ENCODE measurements around the gene SLC25A24.
"Not testable (repeated sequence)": the region's sequence is repeated elsewhere in the genome, so short reads cannot be mapped to it uniquely, and the experiment has no call there.

Gene SLC25A24

DNA sequence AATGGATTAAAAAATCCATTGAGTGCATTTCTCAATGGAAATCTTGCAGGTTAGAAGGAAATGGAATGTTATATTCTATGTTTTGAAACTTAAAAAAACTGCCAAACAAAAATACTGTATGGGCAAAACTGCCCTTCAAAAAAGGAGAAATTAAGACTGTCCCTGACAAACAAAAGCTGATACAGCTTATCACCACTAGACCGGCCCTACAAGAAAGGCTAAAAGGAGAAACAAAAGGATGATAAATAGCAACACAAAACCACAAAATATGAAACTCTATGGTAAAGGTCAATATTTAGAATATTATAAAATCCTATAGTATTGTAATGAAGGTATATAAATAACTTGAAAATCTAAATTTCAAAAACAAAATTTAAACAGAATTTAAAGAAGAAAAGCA, 60.0 kb downstream of the SLC25A24 start:
- H3K4me1 ChIP-seq (ENCODE audit: control insufficient read depth, insufficient read depth, low read depth, low read length) = no peaks in the 10 kb centered on the region
- H3K27ac ChIP-seq (ENCODE audit: low read length, poor library complexity, severe bottlenecking) = no peak overlapping the region
- H3K14ac ChIP-seq (ENCODE audit: low read length in 2 of 2) = no peak overlapping the region
- no CpG with 5 or more reads among the region's 1 CpG for WGBS
- no peak overlapping the region for H2AFZ ChIP-seq (ENCODE audit: low read depth, low read length)
- H3K4ac ChIP-seq (ENCODE audit: low read depth in 1 of 2, low read length in 2 of 2) = no peak overlapping the region
- H2BK15ac ChIP-seq (ENCODE audit: low read depth, poor library complexity, severe bottlenecking) = no peak overlapping the region
- no peak overlapping the region for H3K18ac ChIP-seq (ENCODE audit: low read depth in 1 of 2, low read length in 2 of 2)
- H3K4me3 ChIP-seq (ENCODE audit: insufficient read depth in 1 of 2, low read depth in 1 of 2, low read length in 2 of 2) = no peak overlapping the region
- no peak for DNase-seq
- H3K9me3 ChIP-seq (ENCODE audit: control insufficient read depth, low read length) = no peaks in the 10 kb centered on the region
- no peak overlapping the region for H2BK120ac ChIP-seq (ENCODE audit: low read depth, low read length)
- H3K9ac ChIP-seq (ENCODE audit: low read length) = no peak overlapping the region
- H3K27me3 ChIP-seq (ENCODE audit: control insufficient read depth in 1 of 2, insufficient read depth in 1 of 2, low read length in 2 of 2) = no peaks in the 10 kb centered on the region
- no peak overlapping the region for H4K91ac ChIP-seq (ENCODE audit: low read length)
- H2BK5ac ChIP-seq (ENCODE audit: low read depth, low read length, poor library complexity, severe bottlenecking) = no peak overlapping the region
- H3K79me1 ChIP-seq (replicated peaks; ENCODE audit: low read length, poor library complexity, severe bottlenecking) = peaks cover 10% of the 10 kb centered on the region
- peaks cover 16 to 70% of the 10 kb centered on the region in 2 experiments for H3K36me3 ChIP-seq (ENCODE audit: control insufficient read depth in 1 of 2, insufficient read depth in 2 of 2, low read depth in 1 of 2, low read length in 2 of 2)
- H3K4me2 ChIP-seq (ENCODE audit: low read length, poor library complexity, severe bottlenecking) = no peak overlapping the region
- no peak overlapping the region for H3K23ac ChIP-seq (ENCODE audit: low read length in 2 of 2)
- H4K8ac ChIP-seq (ENCODE audit: low read length) = no peak overlapping the region
- H2BK12ac ChIP-seq (ENCODE audit: low read length in 2 of 2) = no peak overlapping the region
- no peak overlapping the region for H2AK5ac ChIP-seq (ENCODE audit: low read length, severe bottlenecking)

DNA sequence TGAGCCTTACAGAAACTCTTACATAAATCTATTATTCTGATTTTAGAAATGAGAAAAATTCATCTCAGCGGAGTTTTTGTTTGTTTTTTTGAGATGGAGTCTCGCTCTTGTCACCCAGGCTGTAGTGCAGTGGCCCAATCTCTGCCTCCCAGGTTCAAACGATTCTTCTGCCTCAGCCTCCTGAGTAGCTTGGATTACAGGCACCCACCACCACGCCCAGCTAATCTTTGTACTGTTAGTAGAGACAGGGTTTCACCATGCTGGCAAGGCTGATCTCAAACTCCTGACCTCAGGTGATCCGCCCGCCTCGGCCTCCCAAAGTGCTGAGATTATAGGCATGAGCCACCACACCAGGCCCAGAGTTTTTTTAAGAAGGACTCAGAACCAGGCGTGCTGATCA, 60.6 kb downstream of the SLC25A24 start:
- not testable (repeated sequence) for H3K9ac ChIP-seq (ENCODE audit: low read length); H3K4me2 ChIP-seq (ENCODE audit: low read length, poor library complexity, severe bottlenecking); H3K4me1 ChIP-seq (ENCODE audit: control insufficient read depth, insufficient read depth, low read depth, low read length); H3K9me3 ChIP-seq (ENCODE audit: control insufficient read depth, low read length); H4K8ac ChIP-seq (ENCODE audit: low read length); H3K18ac ChIP-seq (ENCODE audit: low read depth in 1 of 2, low read length in 2 of 2); H3K4ac ChIP-seq (ENCODE audit: low read depth in 1 of 2, low read length in 2 of 2); H3K27ac ChIP-seq (ENCODE audit: low read length, poor library complexity, severe bottlenecking); H3K14ac ChIP-seq (ENCODE audit: low read length in 2 of 2); DNase-seq; H2BK12ac ChIP-seq (ENCODE audit: low read length in 2 of 2); H2BK15ac ChIP-seq (ENCODE audit: low read depth, poor library complexity, severe bottlenecking); H2AFZ ChIP-seq (ENCODE audit: low read depth, low read length); H2AK5ac ChIP-seq (ENCODE audit: low read length, severe bottlenecking); H2BK120ac ChIP-seq (ENCODE audit: low read depth, low read length); H3K27me3 ChIP-seq (ENCODE audit: control insufficient read depth in 1 of 2, insufficient read depth in 1 of 2, low read length in 2 of 2); H3K4me3 ChIP-seq (ENCODE audit: insufficient read depth in 1 of 2, low read depth in 1 of 2, low read length in 2 of 2); H3K79me1 ChIP-seq (replicated peaks; ENCODE audit: low read length, poor library complexity, severe bottlenecking); H3K23ac ChIP-seq (ENCODE audit: low read length in 2 of 2); H4K91ac ChIP-seq (ENCODE audit: low read length); H2BK5ac ChIP-seq (ENCODE audit: low read depth, low read length, poor library complexity, severe bottlenecking)
- 98% methylated on average over 7 of the region's 8 CpGs for WGBS
- H3K36me3 ChIP-seq (ENCODE audit: control insufficient read depth in 1 of 2, insufficient read depth in 2 of 2, low read depth in 1 of 2, low read length in 2 of 2) = peaks cover 16 to 76% of the 10 kb centered on the region in 2 experiments

GRCh38 chr1:108133148-108133547, 67.0 kb downstream of the SLC25A24 start:
- not testable (repeated sequence) for H4K91ac ChIP-seq (ENCODE audit: low read length); H2AK5ac ChIP-seq (ENCODE audit: low read length, severe bottlenecking); H2BK15ac ChIP-seq (ENCODE audit: low read depth, poor library complexity, severe bottlenecking); H3K18ac ChIP-seq (ENCODE audit: low read depth in 1 of 2, low read length in 2 of 2); H2BK120ac ChIP-seq (ENCODE audit: low read depth, low read length); H3K4me1 ChIP-seq (ENCODE audit: control insufficient read depth, insufficient read depth, low read depth, low read length); H3K4me2 ChIP-seq (ENCODE audit: low read length, poor library complexity, severe bottlenecking); H3K9me3 ChIP-seq (ENCODE audit: control insufficient read depth, low read length); H2BK12ac ChIP-seq (ENCODE audit: low read length in 2 of 2); H3K27me3 ChIP-seq (ENCODE audit: control insufficient read depth in 1 of 2, insufficient read depth in 1 of 2, low read length in 2 of 2); H3K4me3 ChIP-seq (ENCODE audit: insufficient read depth in 1 of 2, low read depth in 1 of 2, low read length in 2 of 2); DNase-seq; H3K27ac ChIP-seq (ENCODE audit: low read length, poor library complexity, severe bottlenecking); H3K23ac ChIP-seq (ENCODE audit: low read length in 2 of 2); H2BK5ac ChIP-seq (ENCODE audit: low read depth, low read length, poor library complexity, severe bottlenecking); H3K4ac ChIP-seq (ENCODE audit: low read depth in 1 of 2, low read length in 2 of 2); H4K8ac ChIP-seq (ENCODE audit: low read length); H2AFZ ChIP-seq (ENCODE audit: low read depth, low read length); H3K14ac ChIP-seq (ENCODE audit: low read length in 2 of 2); H3K9ac ChIP-seq (ENCODE audit: low read length)
- Histone ChIP-seq H3K79me1 (replicated peaks; ENCODE audit: low read length, poor library complexity, severe bottlenecking) (peaks cover 11% of the 10 kb centered on the region), H3K36me3 (ENCODE audit: control insufficient read depth in 1 of 2, insufficient read depth in 2 of 2, low read depth in 1 of 2, low read length in 2 of 2) (peaks cover 20 to 65% of the 10 kb centered on the region in 2 experiments)
- 100% methylated on average over 2 of the region's 2 CpGs for WGBS

DNA sequence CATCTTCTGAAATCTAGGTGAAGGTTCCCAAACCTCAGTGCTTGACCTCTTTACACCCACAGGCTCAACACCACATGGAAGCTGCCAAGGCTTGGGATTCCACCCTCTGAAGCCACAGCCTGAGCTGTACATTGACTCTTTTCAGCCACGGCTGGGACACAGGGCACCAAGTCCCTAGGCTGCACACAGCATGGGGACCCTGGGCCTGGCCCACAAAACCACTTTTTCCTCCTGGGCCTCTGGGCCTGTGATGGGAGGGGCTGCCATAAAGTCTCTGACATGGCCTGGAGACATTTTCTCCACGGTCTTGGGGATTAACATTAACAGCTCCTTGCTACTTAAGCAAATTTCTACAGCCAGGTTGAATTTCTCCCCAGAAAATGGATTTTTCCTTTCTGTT, 67.8 kb downstream of the SLC25A24 start:
- 100% methylated on average over 2 of the region's 2 CpGs for WGBS
- H3K18ac ChIP-seq (ENCODE audit: low read depth in 1 of 2, low read length in 2 of 2); H2BK5ac ChIP-seq (ENCODE audit: low read depth, low read length, poor library complexity, severe bottlenecking); H3K4ac ChIP-seq (ENCODE audit: low read depth in 1 of 2, low read length in 2 of 2); DNase-seq; H3K27me3 ChIP-seq (ENCODE audit: control insufficient read depth in 1 of 2, insufficient read depth in 1 of 2, low read length in 2 of 2); H2AK5ac ChIP-seq (ENCODE audit: low read length, severe bottlenecking); H3K4me3 ChIP-seq (ENCODE audit: insufficient read depth in 1 of 2, low read depth in 1 of 2, low read length in 2 of 2); H3K9ac ChIP-seq (ENCODE audit: low read length); H3K9me3 ChIP-seq (ENCODE audit: control insufficient read depth, low read length); H3K4me1 ChIP-seq (ENCODE audit: control insufficient read depth, insufficient read depth, low read depth, low read length); H2BK120ac ChIP-seq (ENCODE audit: low read depth, low read length); H2BK12ac ChIP-seq (ENCODE audit: low read length in 2 of 2); H4K91ac ChIP-seq (ENCODE audit: low read length); H2BK15ac ChIP-seq (ENCODE audit: low read depth, poor library complexity, severe bottlenecking); H2AFZ ChIP-seq (ENCODE audit: low read depth, low read length); H3K27ac ChIP-seq (ENCODE audit: low read length, poor library complexity, severe bottlenecking); H3K14ac ChIP-seq (ENCODE audit: low read length in 2 of 2); H3K79me1 ChIP-seq (replicated peaks; ENCODE audit: low read length, poor library complexity, severe bottlenecking); H3K23ac ChIP-seq (ENCODE audit: low read length in 2 of 2); H3K4me2 ChIP-seq (ENCODE audit: low read length, poor library complexity, severe bottlenecking); H4K8ac ChIP-seq (ENCODE audit: low read length): not testable (repeated sequence)
- peaks cover 15 to 57% of the 10 kb centered on the region in 2 experiments for H3K36me3 ChIP-seq (ENCODE audit: control insufficient read depth in 1 of 2, insufficient read depth in 2 of 2, low read depth in 1 of 2, low read length in 2 of 2)

Data from mesenchymal stem cell (in vitro differentiated cells and primary cell).